NCI-H748 treated with DMSO at 0.1 percent for 48 hours (cell line): ENCODE data around the gene KAT6B.

Experiments
- DNase-seq: peaks from one replicate; lab custom pipeline; 2025; lab: John Stamatoyannopoulos, UW

The KAT6B gene

DNA sequence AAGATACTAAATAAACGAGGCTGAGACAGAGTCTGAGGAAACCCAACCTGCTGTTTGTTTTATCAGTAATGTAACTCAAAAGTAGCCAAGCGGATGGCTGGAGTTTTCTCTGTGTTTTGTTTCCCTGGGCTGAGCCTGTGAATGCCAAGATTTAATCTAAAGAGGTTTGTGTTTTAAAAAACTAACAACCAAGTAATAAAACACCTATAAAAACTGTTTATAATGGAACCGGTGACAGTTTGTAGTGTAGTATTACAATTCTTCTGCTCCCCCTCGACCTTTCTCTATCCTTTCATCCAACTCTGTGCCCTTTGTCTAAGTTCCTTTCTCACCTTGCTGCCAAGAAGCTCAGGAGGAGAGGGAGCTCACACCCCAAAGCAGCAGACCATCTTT, 2.6 kb upstream of the KAT6B start:
- no peak for DNase-seq

DNA sequence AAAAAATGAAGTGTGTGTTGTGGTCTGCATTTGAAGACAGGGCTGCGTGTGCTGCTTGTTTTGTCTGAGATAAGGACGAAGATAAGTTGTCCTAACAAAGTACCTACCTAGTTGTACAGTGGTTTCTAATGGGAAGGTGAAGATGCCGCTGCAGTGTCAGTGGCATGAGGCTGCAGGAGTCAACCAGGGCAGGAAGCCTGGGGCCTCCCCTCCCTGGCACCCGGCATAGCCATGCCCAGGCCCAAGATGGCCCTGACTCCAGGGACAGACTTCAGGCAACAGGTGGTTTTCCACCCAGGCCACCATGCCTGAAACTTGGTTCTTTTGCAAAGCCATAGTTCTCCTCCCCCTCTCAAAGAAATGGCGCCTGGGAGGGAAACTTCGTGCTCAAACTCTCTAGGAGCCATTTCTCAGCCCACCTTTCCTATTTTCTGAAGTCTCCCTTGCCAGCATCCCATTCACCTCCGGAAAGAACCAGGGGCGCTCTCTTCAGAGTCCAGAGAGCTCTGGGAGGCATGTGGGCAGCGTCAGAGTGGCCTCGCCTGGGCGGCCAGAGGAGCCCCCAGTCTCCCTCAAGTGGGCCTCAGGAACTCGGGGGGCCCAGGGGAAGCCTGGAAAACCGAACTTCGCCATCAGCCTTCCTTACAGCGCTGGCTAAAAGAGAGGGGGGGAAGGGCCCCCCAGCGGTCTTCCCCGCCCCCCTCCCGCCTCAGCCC, 2.1 kb upstream of the KAT6B start:
- DNase-seq, result no peak

DNA sequence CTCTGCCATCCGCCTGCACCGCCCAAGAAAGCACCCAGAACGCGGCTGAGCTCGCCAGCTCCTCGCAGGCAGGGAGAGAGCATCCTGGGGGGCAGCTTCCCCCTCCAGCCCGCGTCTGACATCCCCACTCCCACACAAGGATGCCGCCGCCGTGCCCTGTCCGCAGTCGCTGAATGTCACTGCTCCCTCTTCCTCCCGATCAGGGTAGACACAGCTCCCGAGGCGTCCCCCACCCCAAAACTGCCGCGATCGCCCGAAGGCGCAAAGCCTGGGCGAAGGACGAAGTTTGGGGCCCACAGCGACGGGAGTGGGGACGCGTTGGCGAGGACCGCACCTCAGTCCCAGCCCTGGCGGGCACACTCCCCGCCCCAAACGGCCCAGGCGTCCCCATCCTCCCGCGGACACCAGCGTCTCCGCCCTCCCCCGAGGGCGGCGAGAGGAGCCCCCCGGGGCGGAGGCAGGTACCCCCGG, 1.5 kb upstream of the KAT6B start:
- DNase-seq, result no peak

DNA sequence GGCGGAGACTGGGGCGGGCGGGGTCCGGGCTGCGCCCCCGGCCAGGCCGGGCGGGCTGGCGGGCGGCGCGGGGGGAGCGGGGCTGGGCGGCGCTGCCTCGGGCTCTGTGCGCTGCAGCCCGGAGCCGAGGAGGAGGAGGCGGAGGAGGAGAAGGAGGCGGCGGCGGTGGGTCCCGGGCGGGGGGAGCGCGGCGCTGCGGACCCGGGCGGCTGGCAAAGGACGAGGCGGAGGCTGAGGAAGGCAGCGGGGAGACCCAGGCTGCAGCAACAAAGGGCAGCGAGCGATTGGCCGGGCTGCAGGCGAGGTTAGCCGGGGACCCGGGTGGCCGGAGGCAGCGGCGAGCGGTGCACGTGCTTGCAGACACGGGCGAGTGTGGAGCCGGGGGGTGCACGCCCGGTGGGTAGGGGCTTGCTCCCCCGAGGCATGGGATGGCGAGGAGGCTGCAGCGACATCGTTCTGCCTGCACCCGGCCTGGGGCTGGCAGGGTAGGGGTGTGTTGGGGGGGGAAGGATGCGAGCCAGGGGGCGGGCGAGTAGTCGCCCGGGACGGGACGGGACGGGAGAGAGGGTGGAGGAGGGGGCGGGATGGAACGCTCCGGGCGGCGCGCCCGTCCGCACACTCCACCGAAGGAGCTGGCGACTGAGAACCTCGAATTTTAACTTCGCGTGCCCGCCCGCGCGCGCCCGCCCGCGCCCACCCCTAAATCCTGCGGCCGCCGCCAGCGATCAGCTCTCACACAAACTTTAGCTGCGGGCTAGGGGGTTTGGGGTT, 844 bp upstream of the KAT6B start:
- DNase-seq, result peak; percentile 14

DNA sequence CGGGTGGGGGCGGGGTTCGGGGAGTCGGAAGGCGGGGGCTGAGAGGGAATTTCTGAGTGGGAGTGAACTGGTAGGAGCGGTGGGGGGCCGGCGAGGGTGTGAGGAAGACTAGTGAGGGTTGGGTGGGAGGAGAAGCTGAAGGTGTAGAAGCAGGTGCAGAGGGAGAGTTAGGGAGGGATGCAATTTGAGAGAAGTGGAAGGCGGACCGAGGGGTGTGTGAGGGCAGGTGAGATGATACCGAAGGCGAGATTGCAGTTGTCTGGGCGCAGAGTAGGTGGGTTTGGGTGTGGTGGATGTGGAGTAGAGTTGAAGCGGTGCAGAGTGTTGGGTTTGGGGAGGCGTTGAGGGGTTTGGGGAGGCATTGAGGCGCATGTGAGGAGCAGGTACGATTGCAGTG, 643 bp downstream of the KAT6B start:
- peak; percentile 75 for DNase-seq

DNA sequence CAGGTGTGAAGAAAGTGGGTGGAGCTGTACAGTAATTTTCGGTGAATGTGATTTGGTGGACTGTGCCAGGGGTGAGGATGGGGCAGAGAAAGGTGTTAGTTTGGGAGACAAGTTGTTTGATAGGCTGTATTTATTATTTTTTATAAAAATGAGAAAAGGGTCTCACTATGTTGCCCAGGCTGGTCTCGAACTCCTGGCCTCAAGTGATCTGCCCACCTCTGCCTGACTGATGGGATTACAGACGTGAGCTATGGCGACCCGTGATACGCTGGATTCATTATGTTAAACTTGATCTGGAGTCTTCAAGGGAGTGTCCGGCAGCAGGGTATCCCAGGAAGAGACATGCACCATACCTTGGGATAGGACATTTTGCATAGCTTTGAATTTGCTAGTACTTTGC, 1.3 kb downstream of the KAT6B start:
- DNase-seq, result no peak

DNA sequence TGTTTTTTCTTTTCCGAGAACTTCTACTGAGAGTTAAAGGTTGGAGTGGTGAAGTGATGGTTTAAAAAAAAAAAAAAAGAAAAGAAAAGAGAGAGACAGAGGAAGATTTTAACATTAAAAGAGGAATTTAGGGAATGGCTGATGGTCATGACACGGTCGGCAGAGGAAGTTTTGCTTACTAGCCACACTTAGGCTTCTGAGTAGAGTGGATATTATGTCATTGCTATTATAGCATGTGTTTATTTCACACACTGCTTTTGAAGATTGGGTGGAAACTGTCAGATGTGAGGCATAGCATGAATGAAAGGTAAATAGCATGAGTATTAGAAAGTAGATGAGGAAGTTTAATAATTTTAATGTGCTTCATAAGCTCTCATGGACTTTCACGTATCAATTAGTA, 2.5 kb downstream of the KAT6B start:
- no peak for DNase-seq

DNA sequence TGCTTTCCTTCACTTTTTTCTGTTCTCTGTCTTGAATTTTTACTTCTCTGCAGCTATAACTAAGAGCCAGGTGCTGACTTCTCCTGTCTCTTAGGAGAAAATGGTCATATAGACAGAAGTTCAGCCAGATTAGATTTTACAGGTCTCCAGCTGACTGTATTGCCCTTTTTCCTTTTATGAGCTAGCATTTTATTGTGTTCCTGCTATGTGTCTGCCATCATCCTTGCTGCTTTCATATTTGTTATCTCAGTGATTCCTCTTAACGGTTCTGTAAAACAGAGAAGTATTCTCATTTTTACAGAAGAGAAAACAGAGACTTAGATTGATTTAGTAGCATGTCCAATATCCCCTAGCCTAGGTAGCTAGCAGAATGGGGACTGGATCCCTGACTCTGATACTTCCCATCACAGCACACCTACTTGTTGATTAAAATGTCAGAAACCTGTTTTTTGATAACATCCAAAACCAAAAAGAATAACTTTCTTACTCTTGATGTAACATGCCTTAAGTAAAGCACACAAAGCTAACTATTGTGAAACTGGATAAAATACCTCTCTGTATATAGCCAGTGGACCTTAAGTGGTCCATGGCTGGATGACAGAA, 5.2 kb downstream of the KAT6B start:
- DNase-seq, result no peak

DNA sequence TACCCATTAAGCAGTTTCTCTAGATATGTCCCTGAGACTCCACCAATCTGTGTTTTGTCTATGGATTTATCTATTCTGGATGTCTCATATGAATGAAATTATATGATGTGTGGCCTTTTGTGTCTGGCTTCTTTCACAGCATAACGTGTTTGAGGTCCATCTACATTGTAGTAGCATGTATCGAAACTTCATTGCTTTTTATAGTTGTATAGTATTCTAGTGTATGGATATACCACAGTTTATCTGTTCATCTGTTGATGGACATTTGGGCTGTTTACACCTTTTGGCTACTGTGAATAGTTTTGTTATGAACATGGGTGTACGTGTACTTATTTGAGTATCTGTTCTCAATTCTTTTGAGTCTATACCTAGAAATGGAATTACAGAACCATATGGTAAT, 9.6 kb downstream of the KAT6B start:
- no peak for DNase-seq

DNA sequence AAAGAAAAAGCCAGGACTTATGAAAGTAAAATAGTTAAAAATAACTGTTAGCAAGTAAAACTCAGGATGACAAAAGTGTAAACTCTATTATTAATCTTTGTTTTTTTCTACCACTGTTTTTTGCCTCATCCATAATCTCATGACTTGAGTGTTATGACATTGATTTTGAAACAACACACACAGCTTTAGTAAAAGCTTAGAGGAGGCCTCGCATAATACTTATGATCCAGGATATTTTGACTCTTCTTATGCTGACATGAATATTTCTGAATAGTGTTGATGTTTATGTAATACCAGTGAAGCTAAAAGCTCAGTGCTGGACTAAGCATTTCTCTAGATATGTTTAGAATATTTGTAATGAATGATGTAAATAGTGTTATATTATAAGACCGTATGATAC, 10.5 kb downstream of the KAT6B start:
- no peak for DNase-seq

DNA sequence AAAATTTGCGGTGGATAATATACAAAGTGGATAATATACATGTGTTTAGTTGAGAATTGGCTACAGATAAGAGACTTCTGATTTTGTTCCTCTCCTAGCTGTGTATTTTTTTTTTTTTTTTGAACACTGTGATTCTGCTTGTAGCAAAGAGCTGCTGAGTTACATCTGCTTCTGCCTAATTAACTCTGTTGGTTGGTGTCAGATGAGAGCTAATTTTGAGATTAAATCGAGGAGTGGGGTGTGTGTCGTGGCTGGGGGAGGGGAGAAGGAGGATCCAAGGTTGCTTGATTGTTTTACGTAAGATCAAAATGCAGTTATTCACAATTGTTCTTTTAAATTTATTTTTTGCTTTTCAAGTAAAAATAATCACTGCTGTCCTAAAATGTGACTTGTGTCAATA, 11.3 kb downstream of the KAT6B start:
- no peak for DNase-seq

DNA sequence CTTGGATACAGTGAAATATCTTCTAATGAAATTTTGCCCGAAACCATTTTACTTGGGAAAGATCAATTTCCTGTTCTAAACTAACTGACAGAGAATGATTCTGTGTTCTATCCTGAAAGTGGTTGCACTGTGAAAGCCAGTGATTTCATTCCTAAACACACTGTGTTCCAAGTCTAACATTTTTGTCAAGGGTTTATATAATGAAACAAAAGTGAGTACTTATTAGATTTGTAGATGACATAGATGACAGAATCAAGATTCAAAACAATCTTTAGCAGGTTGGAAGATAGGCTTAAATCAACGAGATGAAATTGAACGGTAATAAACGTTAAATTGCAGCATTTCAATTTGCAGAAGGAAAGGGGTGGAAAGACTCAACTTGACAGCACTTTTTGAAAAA, 13.3 kb downstream of the KAT6B start:
- no peak for DNase-seq

DNA sequence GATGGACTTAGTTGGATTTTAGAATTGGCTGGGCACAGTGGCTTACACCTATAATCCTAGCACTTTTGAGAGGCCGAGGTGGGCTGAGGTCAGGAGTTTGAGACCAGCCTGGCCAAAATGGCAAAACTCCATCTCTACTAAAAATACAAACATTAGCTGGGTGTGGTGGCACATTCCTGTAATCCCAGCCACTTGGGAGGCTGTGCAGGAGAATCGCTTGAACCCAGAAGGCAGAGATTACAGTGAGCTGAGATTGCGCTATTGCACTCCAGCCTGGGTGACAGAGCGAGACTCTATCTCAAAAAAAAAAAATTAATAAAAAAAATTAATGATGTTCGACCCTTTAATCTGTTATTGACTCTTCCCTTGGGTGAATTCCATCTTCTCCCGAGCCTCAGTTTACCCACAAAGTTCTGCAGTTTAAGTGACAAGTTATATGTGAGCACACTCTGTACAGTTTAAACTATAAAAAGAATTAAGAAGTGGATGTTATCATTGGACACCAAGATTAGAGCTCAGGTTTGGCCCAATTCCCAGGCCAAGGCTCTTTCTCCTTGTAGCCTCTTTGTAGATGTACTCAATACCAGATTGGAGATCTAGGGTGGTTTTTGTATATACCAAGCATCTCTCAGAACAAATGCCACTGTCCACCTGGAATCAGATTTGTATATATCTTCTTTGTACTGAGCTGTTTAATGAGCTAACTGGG, 15.0 kb downstream of the KAT6B start:
- no peak for DNase-seq

DNA sequence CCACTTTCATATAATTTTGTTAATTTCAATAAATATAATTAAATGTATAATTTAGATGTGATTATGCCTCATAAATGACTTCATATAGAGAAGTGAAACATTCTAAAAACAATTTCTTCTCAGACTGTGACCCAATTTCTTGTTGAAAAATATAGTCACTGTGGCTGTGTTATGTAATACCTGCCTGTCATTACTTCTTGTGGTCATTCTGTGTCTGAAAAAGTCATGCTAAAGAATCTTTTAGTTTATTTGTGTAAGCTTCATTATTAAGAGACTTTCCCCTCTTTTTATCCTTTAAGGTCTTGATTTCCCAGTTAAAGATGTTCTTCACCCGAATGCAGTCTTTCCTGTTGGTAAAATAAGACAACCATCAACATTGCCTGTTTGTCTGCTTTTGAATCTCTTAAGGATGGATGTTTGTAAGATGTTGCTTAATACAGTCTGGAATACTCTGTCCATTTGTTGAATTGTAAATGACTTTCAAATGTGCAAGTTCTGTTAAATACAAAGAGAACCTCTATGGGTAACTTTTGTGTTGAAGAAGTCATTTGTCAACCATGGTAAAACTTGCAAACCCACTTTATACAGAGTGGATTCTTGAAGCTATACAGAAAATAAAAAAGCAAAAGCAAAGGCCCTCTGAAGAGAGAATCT, 16.0 kb downstream of the KAT6B start:
- no peak for DNase-seq

DNA sequence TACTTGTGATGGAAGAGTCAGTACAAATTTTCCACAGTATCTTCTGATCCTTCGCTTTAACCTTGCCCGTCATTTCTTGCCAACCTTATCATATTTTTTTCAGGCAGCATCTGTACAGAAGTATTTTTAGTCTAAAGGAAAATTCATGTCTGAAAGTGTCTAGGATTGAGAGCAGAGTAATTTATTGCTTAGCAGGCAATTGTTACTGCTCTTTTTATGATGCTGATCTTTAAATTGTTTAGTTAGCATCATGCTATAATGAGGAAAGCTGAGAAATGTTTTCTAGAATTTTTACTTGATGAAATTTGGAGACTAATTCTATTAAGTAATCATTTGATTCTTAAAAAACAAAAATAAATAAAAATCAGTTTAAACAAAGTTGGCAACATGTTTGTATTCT, 20.6 kb downstream of the KAT6B start:
- DNase-seq, result no peak

DNA sequence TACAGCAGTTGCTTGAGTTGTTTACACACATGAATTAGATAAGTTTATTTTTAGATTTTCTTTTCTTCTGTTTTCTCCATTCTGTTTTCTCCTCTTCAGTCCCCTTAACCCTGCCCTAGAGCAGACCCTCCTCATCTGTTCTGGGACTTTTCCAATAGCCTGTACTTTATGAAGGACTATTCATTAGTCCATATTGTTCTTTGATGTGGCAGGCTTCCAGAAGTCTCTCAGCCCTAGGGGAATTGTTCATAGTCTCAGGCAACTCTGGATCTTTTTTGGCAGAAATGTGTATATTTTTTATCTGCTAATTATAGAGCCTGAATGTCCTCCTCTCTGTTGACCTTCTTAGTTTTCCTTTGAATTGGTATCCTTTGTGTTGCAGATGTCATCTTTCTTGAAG, 25.4 kb downstream of the KAT6B start:
- no peak for DNase-seq

DNA sequence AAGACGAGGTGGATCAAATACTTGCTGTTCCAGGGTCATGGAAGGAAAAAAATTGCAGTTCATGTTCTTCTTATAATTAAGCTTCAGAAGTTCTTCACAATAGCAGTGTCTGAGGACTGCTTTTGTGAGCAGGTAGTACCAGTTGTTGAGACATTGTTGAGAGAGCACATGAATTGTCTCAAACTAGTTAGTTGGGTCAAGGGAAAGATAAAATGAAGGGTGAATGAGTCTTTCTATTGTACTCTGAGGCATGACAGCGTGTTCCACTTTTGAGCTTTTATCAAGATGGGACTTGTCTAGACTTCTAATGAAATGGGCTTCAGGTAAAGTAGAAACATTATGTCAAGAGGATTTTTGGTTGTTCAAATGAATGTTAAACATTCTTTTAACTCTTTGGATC, 26.0 kb downstream of the KAT6B start:
- no peak for DNase-seq

DNA sequence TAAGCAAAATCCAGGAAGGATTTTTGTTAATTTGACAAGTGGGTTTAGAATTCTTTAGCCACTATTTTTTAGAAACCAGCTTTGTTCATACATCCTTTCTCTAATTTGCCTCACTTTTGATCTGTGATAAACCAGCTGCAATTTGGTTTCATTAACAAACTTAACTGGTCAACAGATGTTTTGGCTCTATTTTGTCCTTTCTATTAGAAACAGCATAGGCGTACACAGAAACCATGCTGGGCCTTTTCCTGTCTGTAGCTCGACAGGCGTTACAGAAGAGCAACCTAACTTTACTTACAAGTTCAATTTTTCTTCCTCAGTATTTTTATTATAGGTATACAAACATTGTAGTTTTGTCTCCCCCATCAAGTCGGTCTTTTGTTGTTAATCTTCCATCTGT, 28.2 kb downstream of the KAT6B start:
- DNase-seq, result no peak

DNA sequence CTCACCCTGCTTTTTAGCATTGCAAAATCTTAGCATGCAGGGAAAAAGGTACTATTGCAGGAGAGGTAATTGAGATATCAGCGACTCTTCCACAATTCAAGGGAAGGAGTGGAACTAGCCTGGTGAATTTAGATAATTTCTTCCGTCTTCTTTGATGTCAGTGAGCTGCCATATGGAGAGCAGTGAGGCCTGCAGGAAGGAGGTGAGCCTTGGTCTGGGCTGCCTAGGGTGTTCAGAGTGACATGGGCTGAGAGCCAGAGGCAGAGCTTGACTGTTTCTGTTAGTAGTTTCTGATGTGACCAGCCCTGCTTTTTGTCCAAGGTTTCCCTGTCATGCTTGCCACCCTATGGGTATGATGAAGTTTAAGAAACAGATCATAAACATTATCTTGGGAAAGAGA, 28.6 kb downstream of the KAT6B start:
- DNase-seq, result no peak

DNA sequence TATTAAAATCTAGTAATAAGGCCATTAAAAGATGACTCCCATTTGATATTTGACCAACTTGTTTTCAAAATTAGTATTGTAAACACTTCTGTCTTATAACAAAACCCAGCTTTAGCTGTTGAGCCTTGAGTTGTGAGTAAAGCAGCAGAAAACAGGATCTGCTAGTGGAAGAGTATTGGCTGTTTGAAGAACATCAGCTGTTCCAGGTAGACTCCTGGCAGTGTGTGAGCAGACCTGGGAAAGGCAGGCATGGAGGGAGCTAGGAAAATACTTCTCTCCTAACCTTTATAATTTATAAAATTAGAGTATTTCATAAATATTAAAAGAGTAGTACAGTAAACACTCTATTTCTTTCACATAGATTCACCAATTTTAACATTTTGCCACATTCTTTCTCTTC, 29.0 kb downstream of the KAT6B start:
- no peak for DNase-seq

DNA sequence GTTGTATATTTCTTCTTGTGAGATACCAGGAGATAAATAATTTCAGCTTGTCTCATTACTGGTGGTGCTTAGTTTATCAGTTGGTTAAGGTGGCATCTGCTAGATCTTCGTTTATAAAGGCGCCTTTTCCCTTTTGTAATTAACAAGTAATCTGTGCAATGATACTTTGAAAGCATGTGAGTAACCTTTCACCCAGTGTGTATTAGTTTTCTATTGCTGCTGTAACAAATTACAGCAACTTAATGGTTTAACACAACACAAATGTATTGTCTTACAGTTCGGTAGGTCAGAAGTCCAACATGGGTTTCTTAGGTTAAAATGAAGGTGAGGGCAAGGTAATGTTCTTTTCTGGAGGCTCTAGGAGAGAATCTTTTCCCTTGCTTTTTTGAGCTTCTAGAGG, 30.5 kb downstream of the KAT6B start:
- DNase-seq, result no peak

DNA sequence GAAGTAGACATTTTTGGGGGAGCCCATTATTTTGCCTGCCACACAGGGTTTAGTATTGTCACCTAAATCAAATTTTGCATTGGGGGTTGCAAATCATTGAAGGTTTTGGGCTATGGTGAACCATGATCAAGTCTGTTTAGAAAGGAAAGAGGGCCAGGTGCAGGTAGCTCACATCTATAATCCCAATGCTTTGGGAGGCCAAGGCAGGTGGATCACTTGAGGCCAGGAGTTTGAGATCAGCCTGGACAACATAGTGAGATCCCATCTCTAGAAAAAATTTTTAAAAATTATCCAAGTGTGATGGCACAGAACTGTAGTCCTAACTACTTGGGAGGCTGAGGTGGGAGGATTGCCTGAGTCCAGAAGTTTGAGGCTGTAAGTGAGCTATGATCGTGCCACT, 31.2 kb downstream of the KAT6B start:
- no peak for DNase-seq
